OCI-LY1 (cell line): Measurements from ENCODE around the gene TTLL9.

Experiments used
- H2AFZ ChIP-seq: fragments of 200-600 bp; sonication (generic), shearing (Covaris generic); 2 replicates; pipeline ENCODE4 v1.6.0; 2014; ENCODE audit warnings: antibody characterized with exemption, mild to moderate bottlenecking, low read length
- H3F3A ChIP-seq: fragments of 200-600 bp; sonication (generic), shearing (Covaris generic); 2 replicates; pipeline ENCODE4 v1.6.0; 2014; ENCODE audit warnings: mild to moderate bottlenecking, antibody characterized with exemption, low read length, moderate library complexity; ENCODE audit not compliant: insufficient read depth
- H3K27ac ChIP-seq: fragments of 200-600 bp; sonication (generic); 2 replicates; pipeline ENCODE4 v1.5.1; 2014; ENCODE audit warnings: low read length, mixed run types, mild to moderate bottlenecking, low read depth; ENCODE audit not compliant: poor library complexity, severe bottlenecking
- H3K27me3 ChIP-seq: fragments of 200-600 bp; sonication (generic); 2 replicates; pipeline ENCODE4 v1.6.0; 2014; ENCODE audit warnings: antibody characterized with exemption, mild to moderate bottlenecking, low read length, moderate library complexity; ENCODE audit not compliant: insufficient read depth
- H3K36me3 ChIP-seq: fragments of 200-600 bp; sonication (generic); 2 replicates; pipeline ENCODE4 v1.6.1; 2014; ENCODE audit warnings: mild to moderate bottlenecking, antibody characterized with exemption, low read length, moderate library complexity, mixed read lengths; ENCODE audit not compliant: insufficient read depth
- H3K4me1 ChIP-seq: fragments of 200-600 bp; sonication (generic); 2 replicates; pipeline ENCODE4 v1.5.1; 2014; ENCODE audit warnings: mild to moderate bottlenecking, low read length, moderate library complexity; ENCODE audit not compliant: insufficient read depth, severe bottlenecking
- H3K4me2 ChIP-seq: fragments of 200-600 bp; sonication (generic), shearing (Covaris generic); 2 replicates; pipeline ENCODE4 v1.6.1; 2014; ENCODE audit warnings: low read length
- H3K4me3 ChIP-seq: fragments of 200-600 bp; sonication (generic); 2 replicates; pipeline ENCODE4 v1.5.1; 2014; ENCODE audit warnings: low read length, low read depth, mild to moderate bottlenecking, mixed read lengths; ENCODE audit not compliant: poor library complexity, severe bottlenecking
- H3K79me2 ChIP-seq: fragments of 200-600 bp; shearing (Covaris generic); 2 replicates; pipeline ENCODE4 v1.6.1; 2016; ENCODE audit warnings: mixed run types, low read length, mixed read lengths; ENCODE audit not compliant: insufficient read depth
- H3K9ac ChIP-seq: fragments of 200-600 bp; sonication (generic), shearing (Covaris generic); 2 replicates; pipeline ENCODE4 v1.6.1; 2014; ENCODE audit warnings: mild to moderate bottlenecking, low read length, mixed read lengths
- H3K9me2 ChIP-seq: fragments of 200-600 bp; sonication (generic), shearing (Covaris generic); 2 replicates; pipeline ENCODE4 v1.6.1; 2014; ENCODE audit warnings: low read depth, mild to moderate bottlenecking, low read length, mixed read lengths
- H3K9me3 ChIP-seq: fragments of 200-600 bp; shearing (Covaris generic); 2 replicates; pipeline ENCODE4 v1.6.1; 2014; ENCODE audit warnings: low read length, mixed read lengths
- H4K20me1 ChIP-seq: fragments of 200-600 bp; sonication (generic), shearing (Covaris generic); 2 replicates; pipeline ENCODE4 v1.6.0; 2016; ENCODE audit warnings: mild to moderate bottlenecking, low read length; ENCODE audit not compliant: insufficient read depth
- CTCF ChIP-seq: fragments of 200-600 bp; sonication (generic), shearing (Covaris generic); IDR thresholded peaks from 2 replicates; pipeline ENCODE4 v1.5.1; 2017; ENCODE audit warnings: mild to moderate bottlenecking, antibody characterized with exemption, low read length, moderate library complexity, mixed read lengths
- EZH2 ChIP-seq: fragments of 200-600 bp; sonication (generic), shearing (Covaris generic); IDR thresholded peaks from 2 replicates; pipeline ENCODE4 v1.8.0; 2017; ENCODE audit warnings: borderline replicate concordance, mixed run types, mild to moderate bottlenecking, antibody characterized with exemption, low read length, moderate library complexity, mixed read lengths

Gene TTLL9

GRCh38 chr20:31908016-31908415 is 37.6 kb downstream of the TTLL9 start:
- H3F3A ChIP-seq, result no peaks in the 10 kb centered on the region
- H3K4me1 ChIP-seq, result no peaks in the 10 kb centered on the region
- H3K9ac ChIP-seq, result no peak overlapping the region
- H3K79me2 ChIP-seq, result no peaks in the 10 kb centered on the region
- no peak for TF ChIP-seq EZH2
- TF ChIP-seq CTCF, result no peak
- no peak overlapping the region for H3K27ac ChIP-seq
- no peaks in the 10 kb centered on the region for H3K36me3 ChIP-seq
- H3K4me3 ChIP-seq, result no peak overlapping the region
- no peaks in the 10 kb centered on the region for H3K9me3 ChIP-seq
- H3K4me2 ChIP-seq, result no peak overlapping the region
- peaks cover 7% of the 10 kb centered on the region; the same call in 1 of the 2 replicates for H3K27me3 ChIP-seq
- no peak overlapping the region for H2AFZ ChIP-seq
- no peaks in the 10 kb centered on the region for H4K20me1 ChIP-seq
- H3K9me2 ChIP-seq, result no peaks in the 10 kb centered on the region

DNA sequence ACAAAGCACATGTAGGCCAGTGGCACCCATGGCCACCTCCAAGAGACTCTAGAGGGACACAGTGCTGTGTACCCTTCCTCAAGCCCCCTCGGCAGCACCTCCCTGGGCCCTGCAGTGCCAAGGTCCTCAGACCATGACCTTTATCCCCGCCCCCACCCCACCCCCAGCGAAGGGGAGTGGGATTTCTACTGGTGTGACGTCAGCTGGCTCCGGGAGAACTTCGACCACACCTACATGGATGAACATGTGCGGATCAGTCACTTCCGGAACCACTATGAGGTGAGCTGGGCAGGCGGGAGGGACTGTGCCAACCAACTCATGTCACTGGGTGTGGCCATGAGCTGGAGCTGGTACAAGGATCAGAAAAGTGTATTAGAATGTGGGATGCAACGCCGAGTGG is 38.0 kb downstream of the TTLL9 start:
- Histone ChIP-seq H2AFZ (no peak overlapping the region), H3K4me1 (no peaks in the 10 kb centered on the region), H3K9me2 (no peaks in the 10 kb centered on the region), H3F3A (no peaks in the 10 kb centered on the region), H3K79me2 (no peaks in the 10 kb centered on the region), H3K4me2 (no peak overlapping the region), H3K27me3 (peaks cover 7% of the 10 kb centered on the region; the same call in 1 of the 2 replicates), H3K9ac (no peak overlapping the region), H3K27ac (no peak overlapping the region), H4K20me1 (no peaks in the 10 kb centered on the region), H3K4me3 (no peak overlapping the region), H3K9me3 (no peaks in the 10 kb centered on the region), H3K36me3 (no peaks in the 10 kb centered on the region)
- no peak for TF ChIP-seq EZH2
- no peak for TF ChIP-seq CTCF

- no peaks in the 10 kb centered on the region for H3K4me1 ChIP-seq
- H3K9me3 ChIP-seq, result no peaks in the 10 kb centered on the region
- H3K79me2 ChIP-seq, result no peaks in the 10 kb centered on the region
- TF ChIP-seq CTCF (no peak), EZH2 (no peak)
- no peak overlapping the region for H2AFZ ChIP-seq
- H3K27ac ChIP-seq, result no peak overlapping the region
- peaks cover 7% of the 10 kb centered on the region; the same call in 1 of the 2 replicates for H3K27me3 ChIP-seq
- H3K9ac ChIP-seq, result no peak overlapping the region
- no peaks in the 10 kb centered on the region for H4K20me1 ChIP-seq
- H3K36me3 ChIP-seq, result no peaks in the 10 kb centered on the region
- H3K4me3 ChIP-seq, result no peak overlapping the region
- no peaks in the 10 kb centered on the region for H3F3A ChIP-seq
- no peak overlapping the region for H3K4me2 ChIP-seq
- no peaks in the 10 kb centered on the region for H3K9me2 ChIP-seq
Observed at GRCh38 chr20:31909253-31910070, 39.0 kb downstream of the TTLL9 start.
